BLaER1 (cell line): ENCODE data around the gene PTPRK.
A peak's percentile ranks its signal among the peaks of the same experiment; 100 is the strongest.

Experiments
- H3K27ac ChIP-seq: shearing (Covaris generic); formaldehyde crosslinking; 2 replicates; pipeline ENCODE4 v1.8.1; 2022
- H3K27me3 ChIP-seq: shearing (Covaris generic); formaldehyde crosslinking; 2 replicates; pipeline ENCODE4 v1.8.1; 2022
- H3K36me3 ChIP-seq: shearing (Covaris generic); formaldehyde crosslinking; 2 replicates; pipeline ENCODE4 v1.8.1; 2022
- H3K4me1 ChIP-seq: shearing (Covaris generic); formaldehyde crosslinking; 2 replicates; pipeline ENCODE4 v1.8.1; 2022
- H3K4me2 ChIP-seq: shearing (Covaris generic); formaldehyde crosslinking; 2 replicates; pipeline ENCODE4 v1.8.1; 2022
- H3K4me3 ChIP-seq: shearing (Covaris generic); formaldehyde crosslinking; 2 replicates; pipeline ENCODE4 v1.8.1; 2022
- H3K9ac ChIP-seq: shearing (Covaris generic); formaldehyde crosslinking; 2 replicates; pipeline ENCODE4 v1.8.1; 2022
- H3K9me3 ChIP-seq: shearing (Covaris generic); formaldehyde crosslinking; 2 replicates; pipeline ENCODE4 v1.8.1; 2022
- H4K20me1 ChIP-seq: shearing (Covaris generic); formaldehyde crosslinking; 2 replicates; pipeline ENCODE4 v1.8.1; 2022
- Cebpa-rat ChIP-seq: shearing (Covaris generic); IDR thresholded peaks from 2 replicates; pipeline ENCODE4 v1.8.1; 2022

PTPRK gene

DNA sequence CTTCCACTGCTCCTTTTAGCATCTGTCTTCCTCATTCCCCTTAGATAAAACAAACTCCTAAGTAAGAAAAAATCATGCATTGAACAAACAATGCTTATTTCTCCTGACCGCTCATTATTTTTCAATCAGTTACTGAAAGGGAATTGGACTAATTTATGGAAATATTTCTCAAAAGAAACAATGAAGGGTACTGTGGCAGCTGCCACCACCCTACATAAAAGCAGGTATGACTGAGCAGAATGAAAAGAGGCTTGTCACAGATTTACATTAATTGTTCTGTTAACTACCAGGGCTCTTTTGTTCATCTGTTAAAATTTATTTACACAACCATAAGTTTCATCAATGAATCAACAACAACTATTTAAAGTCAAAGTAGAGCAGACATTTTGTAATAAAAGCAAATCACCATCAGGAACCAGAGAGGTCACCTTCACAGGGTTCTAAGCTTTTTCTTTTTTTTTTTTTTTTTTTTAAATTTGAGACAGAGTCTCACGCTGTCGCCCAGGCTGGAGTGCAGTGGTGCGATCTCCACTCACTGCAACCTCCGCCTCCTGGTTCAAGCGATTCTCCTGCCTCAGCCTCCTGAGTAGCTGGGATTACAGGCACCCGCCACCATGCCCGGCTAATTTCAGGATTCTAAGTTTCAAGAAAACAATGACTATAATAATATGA, 204.0 kb downstream of the PTPRK start:
- Histone ChIP-seq H4K20me1 (no peaks in the 10 kb centered on the region), H3K9ac (no peak overlapping the region), H3K27me3 (no peaks in the 10 kb centered on the region), H3K27ac (no peak overlapping the region), H3K4me2 (no peak overlapping the region), H3K4me1 (peaks cover 17% of the 10 kb centered on the region), H3K9me3 (no peaks in the 10 kb centered on the region), H3K4me3 (no peak overlapping the region), H3K36me3 (no peaks in the 10 kb centered on the region)
- TF ChIP-seq Cebpa-rat = no peak

DNA sequence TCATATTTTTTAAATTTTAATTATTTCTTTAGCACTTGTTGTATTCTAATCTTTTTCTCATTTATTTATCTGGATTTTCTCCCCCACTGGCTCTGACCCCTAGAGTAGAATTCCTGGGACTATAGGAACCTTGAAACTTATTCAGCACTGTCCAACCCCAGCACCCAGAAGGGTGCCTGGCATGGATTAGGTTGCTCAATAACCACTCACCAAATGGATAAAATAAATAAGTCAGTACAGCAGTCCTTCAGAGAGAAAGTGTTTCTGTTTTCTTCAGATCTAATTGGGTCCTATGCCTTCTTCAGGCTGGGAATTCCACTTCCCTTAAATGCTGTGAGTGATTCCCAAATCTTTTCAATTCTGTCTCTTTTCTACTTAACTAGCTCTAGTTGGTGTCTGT, 206.2 kb downstream of the PTPRK start:
- Histone ChIP-seq H3K9me3 (no peaks in the 10 kb centered on the region), H3K36me3 (no peaks in the 10 kb centered on the region), H3K27ac (no peak overlapping the region), H4K20me1 (no peaks in the 10 kb centered on the region), H3K4me1 (peaks cover 22% of the 10 kb centered on the region), H3K4me3 (no peak overlapping the region), H3K9ac (no peak overlapping the region), H3K27me3 (no peaks in the 10 kb centered on the region), H3K4me2 (no peak overlapping the region)
- TF ChIP-seq Cebpa-rat = no peak

DNA sequence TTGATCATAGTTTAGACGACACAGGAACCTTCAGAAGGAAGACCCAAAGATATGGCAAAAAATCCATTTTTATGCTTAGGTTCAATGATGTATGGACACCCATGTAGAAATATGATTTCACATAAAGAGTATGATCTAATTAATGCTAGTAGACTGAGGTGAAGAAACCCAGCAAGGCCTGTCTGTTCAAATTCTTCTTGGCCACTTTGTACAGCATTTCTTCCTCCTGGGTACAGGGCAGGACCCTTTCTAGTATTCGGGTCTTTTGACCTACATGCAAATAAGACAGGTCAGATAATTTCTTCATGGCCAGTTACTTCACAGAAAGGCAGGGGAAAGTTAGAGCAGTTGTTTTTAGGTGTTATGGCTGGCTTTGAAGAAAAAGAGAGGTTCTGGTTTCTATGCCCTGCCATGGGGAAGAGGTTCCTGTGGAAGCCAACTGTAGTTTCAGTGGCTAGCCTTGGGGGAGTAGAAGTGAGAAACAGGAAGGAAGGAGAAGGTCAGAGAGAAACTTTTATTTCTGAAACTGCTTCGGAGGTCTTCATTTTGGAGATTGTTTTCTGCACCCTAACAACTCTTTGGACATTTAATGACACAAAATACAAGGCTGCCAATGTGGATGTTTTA, 208.3 kb downstream of the PTPRK start:
- H3K4me2 ChIP-seq = peak overlapping the region; percentile 64
- H3K27ac ChIP-seq = peak overlapping the region; percentile 46
- no peak overlapping the region for H3K4me3 ChIP-seq
- no peak overlapping the region for H3K9ac ChIP-seq
- H4K20me1 ChIP-seq = no peaks in the 10 kb centered on the region
- peaks cover 22% of the 10 kb centered on the region for H3K4me1 ChIP-seq
- H3K9me3 ChIP-seq = no peaks in the 10 kb centered on the region
- H3K36me3 ChIP-seq = no peaks in the 10 kb centered on the region
- no peaks in the 10 kb centered on the region for H3K27me3 ChIP-seq
- no peak for TF ChIP-seq Cebpa-rat

DNA sequence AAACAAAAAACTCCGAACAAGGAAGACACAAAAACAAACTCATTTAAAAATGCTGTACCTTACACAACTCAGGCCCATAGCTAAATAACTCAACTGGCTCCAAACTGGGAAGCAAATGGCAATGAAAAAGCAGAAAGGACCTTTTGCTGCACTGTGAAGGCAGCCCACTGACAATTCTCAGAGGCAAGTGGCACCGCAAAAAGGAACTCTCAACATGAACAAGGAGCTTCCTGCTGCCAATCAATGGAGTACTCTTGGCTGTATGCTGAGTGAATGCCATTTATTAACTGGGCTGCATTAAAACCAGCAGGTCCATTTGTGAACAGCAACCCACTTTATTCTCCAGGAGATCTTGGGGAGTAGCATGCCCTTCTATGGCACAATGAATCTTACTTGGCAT, 209.9 kb downstream of the PTPRK start:
- H3K27me3 ChIP-seq = no peaks in the 10 kb centered on the region
- TF ChIP-seq Cebpa-rat = no peak
- no peak overlapping the region for H3K9ac ChIP-seq
- H3K9me3 ChIP-seq = no peaks in the 10 kb centered on the region
- no peaks in the 10 kb centered on the region for H3K36me3 ChIP-seq
- H3K4me3 ChIP-seq = no peak overlapping the region
- peaks cover 22% of the 10 kb centered on the region for H3K4me1 ChIP-seq
- H4K20me1 ChIP-seq = no peaks in the 10 kb centered on the region
- no peak overlapping the region for H3K27ac ChIP-seq
- H3K4me2 ChIP-seq = no peak overlapping the region

DNA sequence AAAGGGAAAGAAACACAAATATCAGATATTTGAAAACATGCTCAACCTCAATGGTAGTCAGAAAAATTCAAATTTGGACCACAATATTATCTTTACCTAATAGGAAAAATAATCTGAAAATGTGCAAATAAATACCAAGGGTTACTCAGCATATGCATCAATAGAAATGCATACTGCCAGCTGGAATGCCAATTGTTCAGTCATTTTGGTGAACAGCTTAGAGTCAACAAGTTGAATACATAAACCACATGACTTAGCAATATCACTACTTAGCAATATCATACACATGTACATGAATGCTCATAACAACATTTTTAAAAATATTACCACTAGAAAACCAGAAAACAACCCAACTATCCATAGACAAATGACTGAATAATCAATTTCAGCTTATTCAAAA, 212.7 kb downstream of the PTPRK start:
- Histone ChIP-seq H3K27ac (no peak overlapping the region), H3K9me3 (no peaks in the 10 kb centered on the region), H3K4me3 (no peak overlapping the region), H4K20me1 (no peaks in the 10 kb centered on the region), H3K4me2 (no peak overlapping the region), H3K27me3 (no peaks in the 10 kb centered on the region), H3K9ac (no peak overlapping the region), H3K36me3 (no peaks in the 10 kb centered on the region), H3K4me1 (peaks cover 17% of the 10 kb centered on the region)
- TF ChIP-seq Cebpa-rat = no peak

DNA sequence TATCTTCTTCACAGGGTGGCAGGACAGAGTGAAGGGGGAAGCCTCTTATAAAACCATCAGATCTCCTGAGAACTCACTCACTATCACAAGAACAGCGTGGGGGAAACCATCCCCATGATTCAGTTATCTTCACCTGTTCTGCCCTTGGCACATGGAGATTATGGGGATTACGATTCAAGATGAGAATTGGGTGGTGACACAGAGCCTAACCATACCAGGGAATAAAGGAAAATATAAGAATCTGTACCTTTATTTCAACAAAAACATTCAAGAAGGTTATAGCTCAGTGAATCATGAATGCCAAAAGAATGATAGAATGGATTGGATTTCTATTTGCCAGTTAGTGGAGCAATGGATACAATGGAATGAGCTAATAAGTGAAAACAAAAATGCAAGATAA, 214.4 kb downstream of the PTPRK start:
- Histone ChIP-seq H3K27ac (no peak overlapping the region), H3K9ac (no peak overlapping the region)

DNA sequence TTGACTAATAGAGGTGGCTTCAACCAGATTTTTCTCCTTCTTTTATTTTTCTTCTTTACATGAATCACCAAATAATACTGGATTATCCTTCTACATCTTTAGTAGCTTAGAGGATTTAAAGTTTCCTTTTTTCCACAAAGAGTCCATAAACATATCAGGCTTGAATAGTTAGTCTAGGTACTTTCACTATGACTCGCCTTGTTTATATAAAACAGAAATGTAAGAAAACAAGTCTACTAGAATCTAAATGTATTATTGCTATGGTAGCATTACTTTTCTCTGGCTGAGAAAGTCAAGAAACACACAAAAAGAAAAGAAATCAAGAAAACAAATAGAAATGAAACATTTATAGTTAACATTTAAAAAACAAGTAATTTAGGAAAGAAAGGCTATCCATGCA, 215.2 kb downstream of the PTPRK start:
- no peak overlapping the region for H3K27ac ChIP-seq
- no peaks in the 10 kb centered on the region for H3K9me3 ChIP-seq
- 0 out of 2 replicates have a peak, but pooled peaks cover under 1% of the 10 kb centered on the region for H3K4me1 ChIP-seq
- H3K36me3 ChIP-seq = no peaks in the 10 kb centered on the region
- H4K20me1 ChIP-seq = no peaks in the 10 kb centered on the region
- no peak overlapping the region for H3K4me2 ChIP-seq
- H3K4me3 ChIP-seq = no peak overlapping the region
- H3K9ac ChIP-seq = no peak overlapping the region
- no peak for TF ChIP-seq Cebpa-rat
- no peaks in the 10 kb centered on the region for H3K27me3 ChIP-seq

More for the DNA sequence above, 214.4 kb downstream of the PTPRK start:
- H3K4me1 ChIP-seq = 0 out of 2 replicates have a peak, but pooled peaks cover 5% of the 10 kb centered on the region
- no peaks in the 10 kb centered on the region for H3K27me3 ChIP-seq
- H3K36me3 ChIP-seq = no peaks in the 10 kb centered on the region
- no peak for TF ChIP-seq Cebpa-rat
- no peak overlapping the region for H3K4me2 ChIP-seq
- H3K9me3 ChIP-seq = no peaks in the 10 kb centered on the region
- no peaks in the 10 kb centered on the region for H4K20me1 ChIP-seq
- H3K4me3 ChIP-seq = no peak overlapping the region

DNA sequence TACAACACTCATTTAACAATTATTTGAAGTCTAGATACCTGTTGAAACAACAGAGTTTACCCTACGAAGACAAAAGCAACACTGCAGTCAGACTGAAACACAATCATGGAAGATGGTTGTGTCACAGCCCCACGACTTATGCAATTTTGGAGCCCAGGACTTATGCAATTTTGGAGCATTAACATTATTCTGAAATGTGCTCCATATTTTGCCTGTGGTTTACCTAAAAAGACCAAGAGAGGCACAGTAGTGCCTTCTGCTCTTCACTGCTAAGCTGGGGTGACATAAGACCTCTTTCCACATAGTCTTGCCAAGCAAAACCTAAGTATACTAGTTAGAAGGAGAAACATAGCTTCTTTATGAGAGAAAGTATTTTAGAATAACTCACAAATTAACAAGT, 216.5 kb downstream of the PTPRK start:
- TF ChIP-seq Cebpa-rat = no peak
- Histone ChIP-seq H4K20me1 (no peaks in the 10 kb centered on the region), H3K4me3 (no peak overlapping the region), H3K27ac (no peak overlapping the region), H3K36me3 (no peaks in the 10 kb centered on the region), H3K9ac (no peak overlapping the region), H3K27me3 (no peaks in the 10 kb centered on the region), H3K4me2 (no peak overlapping the region), H3K4me1 (no peaks in the 10 kb centered on the region), H3K9me3 (no peaks in the 10 kb centered on the region)

DNA sequence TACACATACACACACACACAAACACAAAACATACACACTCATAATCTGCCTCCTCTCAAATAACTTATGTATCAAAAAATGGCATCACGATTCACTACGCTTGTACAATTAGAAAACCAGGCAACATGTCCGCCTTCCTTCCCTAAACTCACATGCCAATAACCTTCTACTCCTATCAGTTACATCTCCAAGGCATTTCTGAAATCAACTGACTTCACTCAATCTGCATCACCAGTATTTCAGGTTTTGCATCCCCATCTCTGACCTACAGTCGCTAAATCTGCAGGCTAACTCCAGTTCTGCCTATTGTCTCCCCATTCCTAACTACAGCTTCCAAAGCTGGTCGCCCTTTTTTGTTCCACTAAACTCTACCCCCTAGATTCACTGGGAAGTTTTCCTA, 217.5 kb downstream of the PTPRK start:
- no peaks in the 10 kb centered on the region for H4K20me1 ChIP-seq
- no peak overlapping the region for H3K4me3 ChIP-seq
- no peaks in the 10 kb centered on the region for H3K36me3 ChIP-seq
- H3K27me3 ChIP-seq = no peaks in the 10 kb centered on the region
- no peak overlapping the region for H3K27ac ChIP-seq
- no peaks in the 10 kb centered on the region for H3K9me3 ChIP-seq
- H3K4me1 ChIP-seq = no peaks in the 10 kb centered on the region
- H3K9ac ChIP-seq = no peak overlapping the region
- no peak overlapping the region for H3K4me2 ChIP-seq
- no peak for TF ChIP-seq Cebpa-rat

DNA sequence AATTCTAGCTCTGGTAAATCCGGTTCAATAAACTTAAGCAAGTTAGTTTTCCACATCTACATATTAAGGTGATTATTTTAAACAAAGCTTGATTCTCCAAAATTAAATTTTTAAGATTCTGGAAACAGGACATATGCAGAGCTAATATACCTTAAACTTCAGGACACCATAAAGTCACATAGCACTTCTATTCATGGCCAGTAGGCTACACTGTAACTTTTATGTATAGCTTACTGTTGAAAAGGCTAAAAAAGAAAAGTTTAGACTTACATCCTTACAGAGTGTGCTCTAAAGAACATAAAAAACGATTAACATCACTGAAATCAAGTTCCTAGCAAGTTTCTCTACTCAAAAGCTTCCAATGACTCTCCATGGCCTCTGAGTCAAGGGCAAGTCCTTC, 224.7 kb downstream of the PTPRK start:
- H3K4me2 ChIP-seq = no peak overlapping the region
- no peak overlapping the region for H3K27ac ChIP-seq
- TF ChIP-seq Cebpa-rat = no peak
- no peak overlapping the region for H3K4me3 ChIP-seq
- no peak overlapping the region for H3K9ac ChIP-seq
- peaks cover 6% of the 10 kb centered on the region for H3K4me1 ChIP-seq
- no peaks in the 10 kb centered on the region; the same call in 1 of the 2 replicates for H3K9me3 ChIP-seq
- H4K20me1 ChIP-seq = no peaks in the 10 kb centered on the region
- no peaks in the 10 kb centered on the region for H3K27me3 ChIP-seq
- no peaks in the 10 kb centered on the region for H3K36me3 ChIP-seq
